ENCODE results near the gene TBCD.

TBCD gene

DNA sequence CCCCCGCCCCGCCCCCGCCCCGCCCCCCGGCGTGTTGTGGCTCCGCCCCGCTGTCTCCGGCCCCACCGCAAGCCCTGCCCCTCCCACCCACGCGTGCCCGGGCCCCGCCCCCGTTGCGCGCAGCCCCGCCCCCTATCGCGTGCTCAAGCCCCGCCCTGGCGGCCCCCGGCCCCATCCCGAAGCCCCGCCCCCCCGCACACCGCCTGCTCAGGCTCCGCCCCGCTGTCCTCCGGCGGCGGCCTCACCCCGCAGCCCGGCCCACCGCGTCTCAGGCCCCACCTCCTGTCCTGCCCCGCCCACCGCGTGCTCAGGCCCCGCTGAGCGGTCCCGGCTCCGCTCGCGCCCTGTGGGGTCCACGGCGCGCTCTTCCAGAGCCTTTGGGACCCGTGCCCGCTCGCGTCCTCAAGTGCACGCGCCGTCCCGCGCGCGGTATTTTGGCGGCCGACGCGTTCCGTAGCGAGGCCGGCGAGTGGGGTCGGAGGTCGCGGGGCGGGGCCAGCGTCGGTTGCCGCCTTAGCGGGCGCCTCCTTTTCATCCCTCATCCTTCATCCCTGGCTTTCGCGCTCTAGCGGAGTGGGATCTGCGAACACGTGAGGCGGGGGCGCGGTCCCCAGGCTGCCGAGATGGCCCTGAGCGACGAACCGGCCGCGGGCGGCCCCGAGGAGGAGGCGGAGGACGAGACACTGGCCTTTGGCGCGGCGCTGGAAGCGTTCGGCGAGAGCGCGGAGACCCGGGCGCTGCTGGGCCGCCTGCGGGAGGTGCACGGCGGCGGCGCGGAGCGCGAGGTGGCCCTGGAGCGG is at the start of gene TBCD:
TBCD (plus strand) TSS at position 495 of the 800 bp plus-strand sequence; CDS start at position 624, 129 bp downstream.
- DNase-seq (ENCODE audit: low spot score): peak; percentile 87

DNA sequence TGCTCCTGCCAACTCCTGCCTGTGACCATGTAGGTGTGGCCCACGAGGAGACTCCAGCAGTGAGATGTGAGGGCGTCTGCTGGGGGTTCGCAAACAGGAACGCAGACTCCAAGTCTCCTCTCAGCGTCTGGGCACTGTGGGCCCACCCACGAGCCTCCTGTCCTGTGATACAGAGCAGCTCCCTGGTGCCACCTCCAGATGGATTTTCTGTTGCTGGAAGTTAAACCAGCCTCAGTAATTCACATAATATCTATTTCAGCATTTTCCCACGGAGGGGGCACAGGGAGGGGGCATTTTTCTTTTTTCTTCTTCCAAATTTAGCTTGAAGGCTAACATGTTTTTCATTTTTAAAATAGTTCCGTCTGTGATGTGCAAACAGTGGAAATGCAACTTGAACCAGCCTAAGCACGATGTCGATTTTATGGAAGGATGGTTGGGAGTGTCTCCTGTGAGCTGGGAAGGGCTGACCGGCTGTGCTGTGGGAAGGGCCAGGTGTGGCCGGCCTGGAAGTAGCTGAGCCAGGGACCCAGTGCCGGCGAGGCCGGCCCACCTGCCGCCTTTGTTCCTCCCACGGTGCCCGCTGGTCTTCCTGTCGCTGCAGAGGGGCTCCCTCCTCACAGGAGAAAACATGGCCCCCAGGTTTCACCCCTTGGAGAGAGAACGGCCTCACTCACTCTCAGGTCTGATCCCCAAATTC is 49.5 kb upstream of the TBCD start:
- no peak for DNase-seq (ENCODE audit: low spot score)

DNA sequence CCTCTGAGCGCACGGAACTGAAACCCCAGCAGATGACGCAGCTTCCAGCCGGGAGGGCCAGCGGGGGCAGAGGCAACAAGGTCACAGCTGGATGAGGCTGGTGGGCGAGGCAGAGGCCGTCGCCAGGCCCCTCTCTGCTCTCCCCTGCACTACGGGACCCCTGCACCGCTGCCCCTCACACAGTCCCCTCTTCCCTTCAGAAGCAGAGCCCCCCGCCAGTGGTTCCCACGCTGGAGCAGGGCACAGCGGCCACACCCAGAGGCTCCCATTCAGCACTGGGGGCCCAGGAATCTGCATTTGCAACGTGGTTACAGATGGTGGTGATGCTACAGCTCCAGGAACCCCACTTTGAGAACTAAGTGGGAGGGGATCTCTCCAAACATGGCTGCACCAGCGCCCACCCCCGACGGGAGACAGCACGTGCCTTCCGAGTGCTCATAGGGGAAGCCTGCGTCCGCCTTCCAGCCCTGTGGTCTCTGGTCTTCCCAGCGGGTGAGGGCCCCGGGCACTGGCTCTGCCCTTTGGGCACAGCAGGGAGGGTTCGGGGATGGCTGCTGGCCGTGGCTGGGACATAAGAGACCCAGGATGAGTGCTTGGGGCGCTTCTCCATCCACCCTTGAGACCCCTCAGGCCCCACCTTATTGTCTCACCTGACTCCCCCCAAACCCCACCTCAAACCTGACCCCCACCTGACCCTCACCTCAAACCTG is 48.7 kb upstream of the TBCD start:
- DNase-seq (ENCODE audit: low spot score): no peak

DNA sequence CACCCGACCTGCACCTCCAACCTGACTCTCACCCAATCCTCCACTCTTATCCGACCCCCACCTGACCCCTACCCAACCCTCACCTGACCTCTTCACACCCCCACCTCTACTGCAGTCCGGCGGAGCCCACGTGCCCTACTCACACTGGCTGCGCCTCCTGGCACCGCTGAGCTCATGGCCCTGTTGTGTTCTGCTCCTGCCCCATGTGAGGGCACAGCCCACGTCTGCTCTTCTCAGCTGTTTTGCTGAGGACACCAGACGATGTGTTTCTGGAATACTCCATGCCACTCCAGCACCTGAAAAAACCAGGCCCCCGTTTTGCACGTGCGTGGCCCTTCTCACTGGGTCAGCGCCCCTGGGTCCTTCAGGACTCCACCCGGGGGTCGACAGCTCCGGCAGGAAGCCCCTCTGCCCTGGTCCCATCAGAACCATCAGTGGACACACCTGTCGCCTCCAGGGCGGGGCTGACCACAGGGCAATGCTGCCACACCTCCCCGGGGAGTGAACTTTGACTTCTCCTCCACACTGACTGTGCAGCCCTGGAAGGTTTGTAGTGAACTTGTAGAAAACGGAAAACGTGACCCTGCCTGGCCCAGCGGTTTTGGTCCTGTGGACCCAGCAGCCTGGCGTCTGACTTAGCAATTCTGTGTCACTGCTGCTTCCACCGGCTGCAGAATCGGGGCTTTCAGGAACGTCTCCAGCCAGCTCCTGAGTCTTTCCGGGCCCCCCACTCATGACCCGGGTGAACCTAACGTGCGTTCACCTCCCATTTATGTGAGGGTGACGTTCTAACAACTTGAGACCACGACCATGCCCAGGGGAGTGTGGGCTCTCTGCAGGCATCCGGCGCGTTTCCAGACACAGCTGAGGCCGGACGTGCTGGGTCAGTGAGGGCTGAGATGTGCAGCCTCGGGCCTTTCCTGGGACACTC is 47.7 kb upstream of the TBCD start:
- no peak for DNase-seq (ENCODE audit: low spot score)

DNA sequence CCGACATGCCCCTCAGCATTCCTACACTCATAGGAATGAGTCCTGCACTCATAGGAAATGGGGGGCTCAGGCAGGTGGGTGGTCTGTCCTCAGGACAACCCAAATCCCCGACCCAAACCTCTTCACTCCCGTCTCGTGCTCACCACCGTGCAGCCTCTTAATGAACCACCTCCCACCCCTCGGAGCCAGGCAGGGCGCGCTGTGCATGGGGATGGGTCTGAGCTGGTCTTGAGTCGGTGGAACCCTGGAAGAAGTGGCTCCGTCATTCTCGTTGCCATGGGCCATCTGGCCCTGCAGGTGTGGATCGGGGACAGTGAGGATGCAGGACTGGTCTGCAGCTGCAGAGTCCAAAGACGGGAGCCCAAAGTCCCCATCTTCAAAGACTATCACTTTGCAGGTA is 47.0 kb upstream of the TBCD start:
- no peak for DNase-seq (ENCODE audit: low spot score)

DNA sequence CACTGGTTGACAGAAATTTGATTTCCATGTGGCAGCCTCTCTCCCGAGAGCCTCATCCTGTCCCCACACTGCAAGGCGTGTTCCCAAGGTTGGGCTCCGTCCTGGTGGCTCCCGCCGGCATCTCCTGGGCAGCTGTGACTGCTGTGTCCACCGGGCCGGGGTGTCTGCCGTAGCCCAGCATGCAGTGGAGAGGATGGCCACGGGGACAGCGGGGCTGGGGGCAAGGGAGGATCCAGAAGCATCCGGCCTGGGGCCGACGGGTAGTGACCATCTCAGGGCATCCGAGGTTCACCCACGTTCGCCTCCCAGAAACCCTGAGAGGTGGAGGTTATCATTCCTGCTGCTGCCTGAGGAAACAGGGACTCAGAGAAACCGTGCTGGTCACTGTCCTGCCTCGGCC is 46.1 kb upstream of the TBCD start:
- DNase-seq (ENCODE audit: low spot score): no peak

DNA sequence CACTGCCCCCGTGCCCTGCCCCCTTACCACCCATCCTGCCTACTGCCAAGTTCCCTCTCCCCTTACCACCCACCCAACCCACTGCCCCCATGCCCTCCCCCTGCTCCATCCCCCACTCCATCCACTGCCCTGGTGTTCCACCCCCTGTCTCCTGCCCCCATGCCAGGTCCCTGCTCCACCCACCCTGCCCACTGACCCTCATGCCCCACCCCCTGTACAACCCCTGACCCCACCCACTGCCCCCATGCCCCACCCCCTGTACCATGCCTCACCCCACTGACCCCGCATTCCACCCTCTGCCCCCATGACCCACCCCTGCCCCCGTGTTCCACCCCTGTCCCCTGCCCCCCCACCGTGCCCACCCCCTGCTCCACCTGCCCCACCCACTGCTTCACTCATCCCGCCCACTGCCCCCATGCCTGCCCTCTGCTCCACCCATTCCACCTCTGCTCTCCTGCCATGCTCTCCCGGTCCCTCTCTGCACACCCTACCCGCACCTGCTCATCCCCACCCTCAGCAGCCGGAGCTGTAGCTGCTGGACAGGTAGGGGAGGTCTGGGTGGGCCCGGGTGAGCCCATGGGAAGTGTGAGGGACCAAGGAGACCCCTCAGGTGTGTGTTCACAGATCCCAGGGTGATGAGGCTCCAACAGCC is 42.7 kb upstream of the TBCD start:
- no peak for DNase-seq (ENCODE audit: low spot score)

DNA sequence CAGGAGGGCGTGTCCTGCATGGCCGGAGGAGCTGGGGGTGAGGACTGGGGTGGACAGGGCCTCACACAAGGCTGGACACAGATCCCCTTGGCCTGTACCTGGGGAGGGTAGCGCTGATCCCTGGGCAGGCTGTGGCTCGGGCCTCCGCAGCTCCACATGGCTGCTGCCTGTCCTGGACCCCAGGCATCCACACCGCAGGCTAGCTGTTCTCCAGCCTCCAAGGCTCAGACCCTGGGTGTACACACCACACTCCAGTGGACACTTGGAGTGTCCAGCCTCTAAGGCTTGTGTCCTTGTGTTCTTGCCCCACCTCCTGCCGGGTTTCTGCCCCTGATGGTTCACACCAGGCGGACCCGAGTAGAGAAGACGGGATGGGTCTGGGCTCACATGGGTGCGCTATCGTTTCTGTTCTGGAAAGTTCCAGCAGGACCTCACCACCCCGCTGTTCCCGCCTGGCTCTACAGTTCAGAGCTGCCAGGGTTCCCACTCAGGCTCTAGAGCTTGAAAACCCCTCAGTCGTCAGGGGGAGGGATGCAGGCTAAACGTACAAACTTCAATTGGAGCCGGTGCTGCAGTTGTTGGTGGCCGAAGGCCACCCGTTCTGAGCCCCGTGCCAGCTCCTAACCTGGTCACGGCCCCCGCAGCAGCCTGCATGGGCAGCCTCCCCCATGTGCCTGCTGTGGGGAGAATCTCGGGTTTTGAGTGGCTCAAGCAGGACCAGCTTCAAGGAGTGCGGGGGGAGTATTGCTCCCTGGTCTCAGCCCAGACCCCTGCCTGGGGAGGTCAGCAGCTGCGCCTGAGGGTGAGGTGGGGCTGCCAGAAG is 42.0 kb upstream of the TBCD start:
- no peak for DNase-seq (ENCODE audit: low spot score)

DNA sequence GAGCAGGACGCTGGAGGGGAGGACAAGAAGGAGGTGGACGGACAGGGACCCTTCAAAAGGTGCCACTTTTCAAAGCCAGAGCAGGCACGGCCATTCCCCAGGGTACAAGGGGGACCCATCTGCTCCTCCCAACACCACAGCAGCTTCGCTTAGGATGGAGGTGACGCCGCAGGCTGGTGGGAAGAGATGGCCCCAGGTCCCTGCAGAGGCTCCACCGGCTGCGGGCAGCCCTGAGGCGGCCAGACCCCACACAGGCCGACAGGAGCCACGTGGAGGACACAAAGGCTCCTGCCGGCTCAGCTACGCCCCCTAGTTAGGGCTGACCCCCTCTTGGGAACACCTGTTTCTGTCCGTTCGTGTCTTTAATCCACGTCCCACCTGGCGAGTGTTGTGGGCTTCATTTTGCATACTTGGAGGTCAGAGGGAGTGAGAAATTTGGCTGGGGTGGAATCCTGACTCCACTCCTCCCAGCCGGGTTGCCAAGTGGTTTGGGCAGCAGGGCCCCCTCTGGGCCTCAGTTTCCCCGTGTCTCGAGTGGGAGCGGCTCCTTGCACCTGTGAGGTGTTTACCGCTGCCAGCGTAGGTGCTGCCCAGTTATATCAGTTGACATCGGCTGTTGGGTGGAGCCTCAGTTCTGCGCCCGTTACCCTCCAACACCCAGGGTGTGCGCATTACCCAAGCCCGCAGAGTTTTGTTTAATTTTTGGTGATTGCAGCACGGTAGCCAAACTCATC is 41.2 kb upstream of the TBCD start:
- no peak for DNase-seq (ENCODE audit: low spot score)

DNA sequence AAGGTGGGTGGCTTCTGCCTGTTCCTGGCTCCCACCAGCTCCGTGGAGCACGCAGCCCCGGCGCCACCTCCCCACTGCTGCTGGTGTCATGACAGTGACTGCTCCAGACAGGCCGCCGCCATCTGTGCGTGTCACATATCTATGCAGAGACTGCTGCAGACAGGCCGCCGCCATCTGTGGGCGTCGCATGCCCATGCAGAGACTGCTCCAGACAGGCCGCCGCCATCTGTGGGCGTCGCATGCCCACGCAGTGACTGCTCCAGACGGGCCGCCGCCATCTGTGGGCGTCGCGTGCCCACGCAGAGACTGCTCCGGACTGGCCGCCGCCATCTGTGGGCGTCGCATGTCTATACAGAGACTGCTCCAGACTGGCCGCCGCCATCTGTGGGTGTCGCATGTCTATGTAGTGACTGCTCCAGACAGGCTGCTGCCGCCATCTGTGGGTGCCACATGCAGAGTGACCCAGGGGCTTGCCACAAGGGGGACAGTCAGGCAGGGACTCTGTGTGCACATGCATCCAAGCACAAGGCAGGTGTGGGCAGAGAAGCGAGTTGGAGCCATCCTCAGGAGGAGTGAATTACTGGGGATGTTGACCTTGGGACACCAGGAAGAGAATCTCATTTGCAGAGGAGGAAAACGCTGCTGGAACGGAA is 38.7 kb upstream of the TBCD start:
- no peak for DNase-seq (ENCODE audit: low spot score)

DNA sequence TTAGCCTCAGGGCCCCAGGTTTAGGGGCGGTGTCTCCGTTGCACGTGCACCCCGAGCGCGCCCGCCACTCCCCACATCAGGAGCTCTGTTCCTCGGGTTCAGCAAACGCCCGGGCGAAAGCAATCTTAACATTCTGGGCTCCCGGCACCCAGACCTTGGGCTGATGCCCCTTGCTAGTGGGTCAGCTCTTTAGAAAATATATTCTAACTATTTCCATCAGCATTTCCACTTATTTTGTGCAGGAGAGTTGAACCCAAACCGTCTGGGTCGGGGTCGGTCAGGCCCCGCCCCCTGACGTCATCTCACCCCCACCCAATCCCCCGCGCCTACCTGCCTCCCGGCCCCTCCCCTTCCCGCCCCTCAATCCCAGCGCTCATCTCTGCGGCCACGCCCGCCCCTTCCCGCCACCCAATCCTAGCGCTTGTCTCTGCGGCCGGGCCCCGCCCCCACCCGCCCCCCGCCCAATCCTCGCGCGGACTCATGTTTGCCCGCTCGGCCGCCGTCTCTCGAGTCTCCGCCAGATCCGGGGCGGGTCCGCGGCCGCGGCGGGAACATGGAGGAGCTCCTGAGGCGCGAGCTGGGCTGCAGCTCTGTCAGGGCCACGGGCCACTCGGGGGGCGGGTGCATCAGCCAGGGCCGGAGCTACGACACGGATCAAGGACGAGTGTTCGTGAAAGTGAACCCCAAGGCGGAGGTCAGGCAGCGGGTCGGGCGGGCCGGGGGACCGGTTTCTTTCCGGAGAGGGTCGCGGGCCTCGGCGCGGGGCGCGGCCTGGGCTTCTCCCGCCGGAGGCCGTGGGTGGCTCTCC is 35.5 kb upstream of the TBCD start, which contains the start of gene FN3KRP:
FN3KRP (plus strand) TSS at position 504 of the 808 bp plus-strand sequence; CDS start at position 554, 50 bp downstream.
- DNase-seq (ENCODE audit: low spot score): peak; percentile 96

DNA sequence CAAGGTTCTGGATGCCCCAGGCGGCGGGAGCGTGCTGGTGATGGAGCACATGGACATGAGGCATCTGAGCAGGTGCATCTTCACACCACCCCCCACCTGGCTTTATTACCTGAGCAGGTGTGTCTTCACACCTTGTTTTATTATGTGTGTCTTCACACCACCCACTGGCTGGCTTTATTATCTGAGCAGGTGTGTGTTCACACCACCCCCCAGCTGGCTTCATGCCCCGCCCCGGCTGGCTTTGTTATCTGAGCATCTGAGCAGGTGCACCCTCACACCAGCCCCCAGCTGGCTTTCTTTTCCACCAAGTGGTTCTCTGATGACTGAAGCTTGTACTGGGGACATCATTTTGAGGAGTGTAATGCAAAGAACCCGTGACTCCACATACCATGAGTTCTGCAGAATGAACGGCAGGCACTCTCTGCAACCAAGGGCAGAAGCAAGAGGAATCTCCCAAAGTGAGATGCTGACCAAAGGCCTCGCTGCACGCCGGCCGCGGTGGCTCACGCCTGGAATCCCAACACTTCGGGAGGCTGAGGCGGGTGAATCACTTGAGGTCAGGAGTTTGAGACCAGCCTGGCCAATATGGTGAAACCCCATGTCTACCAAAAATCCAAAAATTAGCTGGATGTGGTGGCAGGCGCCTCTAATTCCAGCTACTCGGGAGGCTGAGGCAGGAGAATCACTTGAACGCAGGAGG is 32.7 kb upstream of the TBCD start:
- no peak for DNase-seq (ENCODE audit: low spot score)

DNA sequence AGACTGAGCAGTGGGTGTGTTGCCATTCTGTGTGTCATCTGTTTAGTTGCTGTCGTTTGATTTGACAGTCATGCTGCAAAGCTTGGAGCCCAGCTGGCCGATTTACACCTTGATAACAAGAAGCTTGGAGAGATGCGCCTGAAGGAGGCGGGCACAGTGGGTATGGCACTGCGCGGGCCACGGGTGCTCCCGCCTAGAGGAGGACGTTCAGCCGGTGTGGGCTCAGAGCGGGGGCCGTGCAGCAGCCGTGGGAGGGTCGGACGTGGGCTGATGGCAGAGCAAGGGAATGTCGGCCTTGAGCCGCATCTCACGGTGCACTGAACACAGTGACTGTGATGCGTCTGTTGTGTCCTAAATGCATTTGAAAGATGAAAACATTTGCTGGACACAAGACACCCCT is 31.7 kb upstream of the TBCD start:
- DNase-seq (ENCODE audit: low spot score): no peak

DNA sequence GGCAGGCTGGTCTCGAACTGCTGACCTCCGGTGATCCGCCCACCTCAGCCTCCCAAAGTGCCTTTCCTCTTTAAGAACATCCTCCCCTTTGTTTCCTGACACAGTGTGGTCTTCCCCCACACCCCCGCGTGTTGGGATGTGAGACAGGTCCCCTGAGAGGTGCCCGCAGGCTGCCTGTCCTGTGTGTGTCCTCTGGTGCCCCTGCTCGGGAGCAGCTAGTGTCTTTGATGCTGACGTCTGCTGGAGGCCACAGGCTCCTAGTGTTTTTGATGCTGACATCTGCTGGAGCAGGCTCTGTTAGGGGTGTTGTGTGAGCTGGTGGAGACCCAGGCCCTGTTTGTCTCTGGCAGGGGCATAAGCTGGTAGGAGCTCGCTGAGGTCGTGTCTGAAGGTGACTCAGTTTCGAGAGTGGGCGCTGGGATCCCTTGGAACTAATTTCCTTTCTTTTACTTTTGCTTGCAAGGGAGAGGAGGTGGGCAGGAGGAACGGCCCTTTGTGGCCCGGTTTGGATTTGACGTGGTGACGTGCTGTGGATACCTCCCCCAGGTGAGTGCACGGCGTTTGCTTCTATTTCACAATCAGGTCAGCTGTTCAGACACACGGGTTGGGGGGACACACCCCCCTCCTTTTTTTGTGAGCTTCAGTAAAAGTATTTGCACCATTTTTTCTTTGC is 29.4 kb upstream of the TBCD start:
- no peak for DNase-seq (ENCODE audit: low spot score)

DNA sequence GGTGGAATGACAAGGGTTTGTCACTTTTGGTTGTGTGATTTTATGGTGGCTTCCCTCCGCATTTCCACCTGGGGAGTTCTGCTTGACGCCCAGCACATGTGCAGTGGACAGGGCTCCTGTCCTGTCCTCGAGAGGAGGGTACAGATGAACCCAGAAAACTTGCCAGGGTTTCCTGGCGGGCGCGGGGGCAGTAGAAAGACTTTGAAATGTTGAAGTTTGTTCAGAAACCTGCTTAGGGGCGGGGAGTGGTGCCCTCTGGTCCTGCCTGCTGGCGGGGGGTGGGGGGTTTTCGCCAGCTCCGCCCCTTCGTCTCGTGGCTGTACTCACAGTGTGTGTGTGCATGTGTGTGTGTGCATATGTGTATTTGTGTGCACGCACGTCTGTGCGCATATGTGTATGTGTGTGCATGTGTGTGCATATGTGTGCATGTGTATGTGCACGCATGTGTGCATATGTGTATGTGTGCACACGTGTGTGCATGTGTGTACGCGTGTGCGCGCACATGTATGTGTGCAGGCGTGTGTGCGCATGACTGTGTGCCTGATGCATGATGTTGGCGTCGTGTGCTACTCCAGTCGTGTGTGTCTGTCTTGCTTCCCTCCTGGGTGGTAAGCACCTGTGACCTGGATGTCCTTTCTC is 28.6 kb upstream of the TBCD start:
- DNase-seq (ENCODE audit: low spot score): no peak

DNA sequence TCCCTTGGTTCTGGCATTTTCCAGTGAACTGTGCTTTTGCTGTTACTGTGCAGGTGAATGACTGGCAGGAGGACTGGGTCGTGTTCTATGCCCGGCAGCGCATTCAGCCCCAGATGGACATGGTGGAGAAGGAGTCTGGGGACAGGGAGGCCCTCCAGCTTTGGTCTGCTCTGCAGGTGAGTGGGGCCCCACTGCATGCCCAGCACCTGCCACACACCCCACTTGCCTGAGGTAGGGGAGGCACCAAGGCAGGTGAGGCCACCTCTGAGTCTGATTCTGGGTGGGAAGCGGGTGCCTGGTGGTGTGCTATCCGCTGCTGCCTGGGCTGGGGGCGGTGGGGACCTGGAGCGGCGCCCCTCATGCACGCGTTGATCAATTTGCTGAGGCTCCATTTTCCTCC is 25.4 kb upstream of the TBCD start:
- no peak for DNase-seq (ENCODE audit: low spot score)

Measured in putamen (tissue), 1 donor.